Pancreas (tissue), 10 donors: ENCODE measurements around the gene GPHN. TPM values are rescaled to one million over a fixed set of nuclear protein-coding genes. Genes with fewer than 3 reads are reported as not detected.

Experiments
- ATAC-seq, 4 donors: fragments of 200-7000 bp; cut with Tn5 transposase; one replicate each; pipeline versions ENCODE4 v1.8.0 to v1.9.1; 2020; ENCODE audit warnings: mild to moderate bottlenecking in 4 of 4, moderate library complexity in 4 of 4
- DNase-seq, 6 donors: peaks; one replicate each; pipeline ENCODE4 v3.0.0-alpha.2; 2020
- FAIRE-seq: peaks from 2 replicates; lab custom pipeline; 2012; peaks lifted over from hg19 to GRCh38; lab: Jason Lieb, UNC
- H3K27ac ChIP-seq, 4 donors: fragments of 200-600 bp; sonication (generic); 1 replicate in 3 of 4; 2 replicates in 1 of 4; pipeline versions ENCODE4 v1.5.0 to v1.8.0; 2020
- H3K27me3 ChIP-seq, 4 donors: fragments of 200-600 bp; one replicate each; pipeline ENCODE4 v1.8.0; 2021
- H3K36me3 ChIP-seq, 3 donors: fragments of 200-600 bp; sonication (generic) in 1 of 3; one replicate each; pipeline versions ENCODE4 v1.5.0 to v1.8.0; 2020 to 2021
- H3K4me1 ChIP-seq, 3 donors: fragments of 200-600 bp; one replicate each; pipeline ENCODE4 v1.8.0; 2021
- H3K4me3 ChIP-seq, 4 donors: fragments of 200-600 bp; sonication (generic) in 2 of 4; one replicate each; pipeline versions ENCODE4 v1.5.0 to v1.8.0; 2020 to 2021
- H3K9me3 ChIP-seq, 4 donors: fragments of 200-600 bp; one replicate each; pipeline ENCODE4 v1.8.0; 2021
- CTCF ChIP-seq, 4 donors: fragments of 200-600 bp; sonication (generic) in 3 of 4; IDR thresholded peaks; one replicate each; pipeline versions ENCODE4 v1.5.0 to v1.8.0; 2021; ENCODE audit warnings: antibody characterized with exemption in 4 of 4
- WGBS, 2 donors: extraction: QIAGEN DNeasy Blood & Tissue Kit; methylation state at CpG; one replicate each; pipeline ENCODE4 v1.1.7; 2013; 5-methylcytosine and 5-hydroxymethylcytosine counted together
- intact Hi-C, 3 donors: fragments of 100-400 bp; cut with DNase I; formaldehyde crosslinking; loops; one replicate each; pipeline versions ENCODE4 v1.11.1 to v1.14.2; 2022
- polyA plus RNA-seq, 2 donors: library from polyadenylated mRNA; stranded (reverse); fragments of 200-250 nt; gene quantifications; one replicate each; pipeline ENCODE4 v1.2.3, GENCODE V29; 2013
- total RNA-seq, 6 donors: library from RNA; stranded (reverse); fragmentation: NEBNext Ultra II Directional in 4 of 6; extraction: Animal tissue kit (Norgen Biotek cat#: 25700) in 4 of 6; gene quantifications; one replicate each; pipeline versions ENCODE4 v1.2.1 to v1.2.4, GENCODE V29; 2021 to 2023
- donor health status: healthy with polysubstance abuse.
- donor health status: DM: no; HTN: no; CAD: no; lungs with moderate emphysema.
- donor health status: DM: no; HTN: no; CAD: no.
- donor health status: control.
- donor health status: control.
- donor health status: Bipolar disorder and iron deficiency.
- donor health status: DM: yes; HTN: yes; CAD: no.
- donor health status: DM: no; HTN: no; CAD: no.
- donor health status: DM: no; HTN: no; CAD: no.
- donor health status: DM: yes; HTN: yes; CAD: no.

The GPHN gene
- total and polyA plus RNA-seq, 8 donors = 20.3 to 47.6 (median 24.4) TPM

DNA sequence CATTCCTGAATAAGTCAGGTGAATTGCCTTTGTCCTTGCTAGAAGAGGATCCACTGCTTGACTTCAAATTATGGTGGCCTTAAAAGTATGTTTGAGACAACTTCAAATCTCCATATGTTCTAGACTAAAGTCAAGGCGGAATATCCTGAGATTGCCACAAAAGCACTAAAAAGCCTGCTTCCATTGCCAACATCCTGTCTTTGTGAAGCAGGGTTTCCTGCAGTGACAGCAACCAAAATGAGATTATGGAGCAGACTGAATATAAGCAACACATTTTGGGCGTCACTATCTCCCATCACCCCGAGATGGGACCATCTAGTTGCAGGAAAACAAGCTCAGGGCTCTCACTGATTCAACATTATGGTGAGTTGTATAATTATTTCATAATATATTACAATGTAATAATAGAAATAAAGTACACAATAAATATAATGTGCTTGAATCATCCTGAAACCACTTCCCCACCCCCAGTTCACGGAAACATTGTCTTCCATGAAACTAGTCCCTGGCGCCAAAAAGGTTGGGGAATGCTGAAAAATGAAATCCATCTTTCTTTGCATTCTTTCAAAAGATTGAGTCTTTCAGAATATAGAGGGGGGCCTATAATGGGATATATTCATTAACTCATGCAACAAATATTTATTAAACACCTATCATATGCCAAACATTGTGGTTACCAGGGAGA, 143.7 kb downstream of the GPHN start:
- intact Hi-C loops = no loop called here
- Histone ChIP-seq H3K4me1 (peaks cover 0 to 3% (median 0%) of the 10 kb centered on the region in 3 donors), H3K36me3 (no peaks in the 10 kb centered on the region), H3K27me3 (no peaks in the 10 kb centered on the region), H3K9me3 (no peaks in the 10 kb centered on the region), H3K4me3 (no peak overlapping the region), H3K27ac (no peak overlapping the region)
- FAIRE-seq (no peak), DNase-seq (no peak), ATAC-seq (no peak)
- WGBS, 2 donors = 95 to 98% methylated on average over 5 of the region's 5 CpGs
- no peak for TF ChIP-seq CTCF (IDR thresholded peaks at IDR 0.05)

GRCh38 chr14:66652525-66653106, 144.7 kb downstream of the GPHN start:
- no peak for TF ChIP-seq CTCF (IDR thresholded peaks at IDR 0.05)
- 92 to 98% methylated on average over 3 of the region's 3 CpGs for WGBS, 2 donors
- Histone ChIP-seq H3K27ac (no peak overlapping the region), H3K27me3 (no peaks in the 10 kb centered on the region), H3K4me1 (peaks cover 0 to 3% (median 0%) of the 10 kb centered on the region in 3 donors), H3K4me3 (no peak overlapping the region), H3K9me3 (no peaks in the 10 kb centered on the region), H3K36me3 (no peaks in the 10 kb centered on the region)
- ATAC-seq (no peak), FAIRE-seq (no peak), DNase-seq (no peak)
- intact Hi-C loops = no loop called here

DNA sequence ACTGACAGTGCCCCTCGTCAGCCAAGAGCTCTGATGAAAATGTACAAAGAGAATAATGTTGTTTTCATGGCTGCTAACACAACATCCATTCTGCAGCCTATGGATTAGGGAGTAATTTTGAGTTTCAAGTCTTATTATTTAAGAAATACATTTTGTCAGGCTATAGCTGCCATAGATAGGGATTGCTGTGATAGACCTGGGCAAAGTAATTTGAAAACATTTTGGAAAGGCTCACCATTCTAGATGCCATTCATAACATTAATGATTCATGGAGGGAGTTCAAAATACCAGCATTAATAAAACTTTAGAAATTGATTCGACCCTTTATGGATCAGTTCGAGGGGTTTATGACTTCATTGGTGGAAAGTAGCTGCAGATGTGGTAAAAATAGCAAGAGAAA, 149.8 kb downstream of the GPHN start:
- H3K9me3 ChIP-seq = no peaks in the 10 kb centered on the region
- H3K36me3 ChIP-seq = no peaks in the 10 kb centered on the region
- no peak overlapping the region for H3K4me3 ChIP-seq
- 95 to 99% methylated on average over 3 of the region's 3 CpGs for WGBS, 2 donors
- H3K27me3 ChIP-seq = no peaks in the 10 kb centered on the region
- H3K4me1 ChIP-seq = no peaks in the 10 kb centered on the region
- TF ChIP-seq CTCF (IDR thresholded peaks at IDR 0.05) = no peak
- FAIRE-seq (no peak), DNase-seq (no peak), ATAC-seq (no peak)
- intact Hi-C loops = no loop called here
- no peak overlapping the region for H3K27ac ChIP-seq

GRCh38 chr14:66662374-66662773, 154.4 kb downstream of the GPHN start:
- no peak overlapping the region for H3K4me3 ChIP-seq
- no peaks in the 10 kb centered on the region for H3K9me3 ChIP-seq
- H3K36me3 ChIP-seq = no peaks in the 10 kb centered on the region
- no peaks in the 10 kb centered on the region for H3K4me1 ChIP-seq
- TF ChIP-seq CTCF (IDR thresholded peaks at IDR 0.05) = no peak
- WGBS, 2 donors = 80 to 84% methylated on average over 4 of the region's 4 CpGs
- H3K27ac ChIP-seq = no peak overlapping the region
- intact Hi-C loops = no loop called here
- no peaks in the 10 kb centered on the region for H3K27me3 ChIP-seq
- FAIRE-seq (no peak), DNase-seq (no peak), ATAC-seq (peak in 1 of 4 donors; percentile 47)

GRCh38 chr14:66677780-66678179, 169.8 kb downstream of the GPHN start:
- no peak for FAIRE-seq

More at GRCh38 chr14:66677780-66678179, 169.8 kb downstream of the GPHN start:
- intact Hi-C loops = no loop called here
- TF ChIP-seq CTCF (IDR thresholded peaks at IDR 0.05) = no peak
- H3K9me3 ChIP-seq = peaks cover 0 to 4% (median 0%) of the 10 kb centered on the region in 4 donors
- no peaks in the 10 kb centered on the region for H3K27me3 ChIP-seq
- 100% methylated on average over 1 of the region's 1 CpG for WGBS, 2 donors
- DNase-seq (no peak), ATAC-seq (no peak)
- peaks cover 0 to 7% (median 0%) of the 10 kb centered on the region in 3 donors for H3K36me3 ChIP-seq
- H3K27ac ChIP-seq = no peak overlapping the region
- H3K4me3 ChIP-seq = no peak overlapping the region
- peaks cover 0 to 7% (median 4%) of the 10 kb centered on the region in 3 donors for H3K4me1 ChIP-seq
